K562 (cell line): ENCODE results near the gene TMTC3. TPM values are rescaled to one million over a fixed set of nuclear protein-coding genes. Genes with fewer than 3 reads are reported as not detected.

ENCODE experiments used
- ATAC-seq: fragments of 200-7000 bp; cut with Tn5 transposase; 3 replicates; pipeline ENCODE4 v1.9.1; 2020; ENCODE audit warnings: moderate library complexity
- BruUV-seq: library from RNA; stranded (reverse); fragments of 400-500 nt; replicated peaks from 2 replicates; lab custom pipeline; 2021; lab: Mats Ljungman, UMichigan
- CTCF ChIA-PET: fragments of 300-600 bp; formaldehyde crosslinking; extraction: SDS; loops from one replicate; lab custom pipeline; 2021; ENCODE audit warnings: low intra/inter-chr PET ratio; lab: Yijun Ruan, JAX
- POLR2A ChIA-PET: fragments of 300-600, 350-650 bp; sonication (Branson Sonifier 250); formaldehyde crosslinking; extraction: SDS; loops from one replicate; lab custom pipeline; 2021; ENCODE audit warnings: antibody characterized with exemption, inconsistent platforms; lab: Yijun Ruan, JAX
- DNase-seq, 4 experiments: peaks; one replicate each; pipeline versions ENCODE4 v3.0.0 to v3.0.0-alpha.2; 2011 to 2018; ENCODE audit warnings: low spot score in 3 of 4, mixed read lengths in 3 of 4; ENCODE audit errors: extremely low read depth in 1 of 4
- FAIRE-seq: peaks from 2 replicates; lab custom pipeline; 2011; peaks lifted over from hg19 to GRCh38; lab: Jason Lieb, UNC
- H2AFZ ChIP-seq: 2 replicates; pipeline ENCODE4 v1.6.0; 2011; ENCODE audit warnings: low read depth, low read length, control low read depth, inconsistent platforms
- H3K27ac ChIP-seq: fragments of 200-600 bp; 3 replicates; pipeline ENCODE4 v1.8.0; 2011; ENCODE audit warnings: low read depth, mild to moderate bottlenecking, control low read depth, inconsistent platforms, low read length, moderate library complexity, mixed read lengths; ENCODE audit errors: extremely low read depth
- H3K27me3 ChIP-seq, 2 experiments: fragments of 300-600 bp in 1 of 2; 2 replicates in 1 of 2; 3 replicates in 1 of 2; pipeline versions ENCODE4 v1.6.0 to v1.8.0; 2011; ENCODE audit warnings: inconsistent platforms in 2 of 2, low read length in 2 of 2, mild to moderate bottlenecking in 1 of 2, mixed read lengths in 1 of 2, moderate library complexity in 1 of 2; ENCODE audit not compliant: control insufficient read depth in 2 of 2, insufficient read depth in 2 of 2
- H3K36me3 ChIP-seq: fragments of 300-600 bp; 3 replicates; pipeline ENCODE4 v1.8.0; 2011; ENCODE audit warnings: mild to moderate bottlenecking, low read length, inconsistent platforms; ENCODE audit not compliant: control insufficient read depth, insufficient read depth
- H3K4me1 ChIP-seq, 2 experiments: fragments of 200-600 bp in 1 of 2; replicated peaks in 1 of 2; 2 replicates in 1 of 2; 3 replicates in 1 of 2; pipeline versions ENCODE4 v1.5.1 to v1.8.0; 2011; ENCODE audit warnings: inconsistent platforms in 2 of 2, low read length in 2 of 2, mild to moderate bottlenecking in 1 of 2, mixed read lengths in 1 of 2, moderate library complexity in 1 of 2; ENCODE audit not compliant: control insufficient read depth in 2 of 2, insufficient read depth in 2 of 2
- H3K4me2 ChIP-seq: 2 replicates; pipeline ENCODE4 v1.6.1; 2011; ENCODE audit warnings: low read length, control low read depth, inconsistent platforms, mixed read lengths; ENCODE audit not compliant: insufficient read depth
- H3K4me3 ChIP-seq: fragments of 200-600 bp; sonication (generic), shearing (Covaris generic); 2 replicates; pipeline ENCODE4 v1.5.1; 2016; ENCODE audit warnings: control low read depth, inconsistent platforms
- H3K79me2 ChIP-seq: fragments of 200-600 bp; 3 replicates; pipeline ENCODE4 v1.8.0; 2011; ENCODE audit warnings: low read length, inconsistent platforms; ENCODE audit not compliant: control insufficient read depth, insufficient read depth
- H3K9ac ChIP-seq, 2 experiments: 2 replicates each; pipeline versions ENCODE4 v1.6.0 to v1.6.1; 2011; ENCODE audit warnings: low read depth in 2 of 2, low read length in 2 of 2, control low read depth in 1 of 2, inconsistent platforms in 1 of 2, mild to moderate bottlenecking in 1 of 2, mixed read lengths in 1 of 2; ENCODE audit not compliant: insufficient read depth in 1 of 2
- H3K9me1 ChIP-seq: one replicate; pipeline ENCODE4 v1.6.0; 2011; ENCODE audit warnings: inconsistent platforms, mild to moderate bottlenecking, low read length, moderate library complexity; ENCODE audit not compliant: control insufficient read depth, insufficient read depth
- H3K9me3 ChIP-seq: replicated peaks from 2 replicates; pipeline ENCODE4 v1.5.1; 2011; ENCODE audit warnings: low read depth, low read length, inconsistent platforms; ENCODE audit not compliant: control insufficient read depth, insufficient read depth
- H4K20me1 ChIP-seq: replicated peaks from 2 replicates; pipeline ENCODE4 v1.6.1; 2011; ENCODE audit warnings: low read length, inconsistent platforms, mixed read lengths; ENCODE audit not compliant: control insufficient read depth, insufficient read depth
- C11orf30 ChIP-seq: fragments of 450-650 bp; IDR thresholded peaks from 2 replicates; pipeline ENCODE4 v1.6.1; 2016; ENCODE audit warnings: low read depth, mild to moderate bottlenecking
- CCNT2 ChIP-seq: IDR thresholded peaks from 2 replicates; pipeline ENCODE4 v1.6.1; 2011; ENCODE audit warnings: borderline replicate concordance, low read depth, mild to moderate bottlenecking, moderate library complexity, mixed read lengths, low read length; ENCODE audit not compliant: insufficient read length; ENCODE audit errors: extremely low read depth
- CEBPG ChIP-seq, 3 experiments: fragments of 200-800 bp in 1 of 3; sonication (Bioruptor generic) in 1 of 3; sonication (generic) in 1 of 3; formaldehyde crosslinking in 1 of 3; IDR thresholded peaks in 2 of 3; conservative IDR thresholded peaks in 1 of 3; 2 replicates each; pipeline versions ENCODE4 v1.6.1 to v1.8.0; 2016 to 2022; ENCODE audit warnings: missing compliant biosample characterization in 2 of 3, missing genetic modification characterization in 2 of 3, mild to moderate bottlenecking in 1 of 3, missing genetic modification reagents in 1 of 3
- MEF2D ChIP-seq: conservative IDR thresholded peaks from 2 replicates; pipeline ENCODE4 v1.6.1; 2016; ENCODE audit warnings: low read depth, missing genetic modification characterization, missing compliant biosample characterization
- MTF1 ChIP-seq: fragments of 250-450 bp; sonication (Bioruptor Pico); IDR thresholded peaks from 2 replicates; pipeline ENCODE4 v1.9.0; 2021; ENCODE audit warnings: moderate library complexity, mild to moderate bottlenecking, inconsistent platforms, borderline replicate concordance
- NFATC3 ChIP-seq: fragments of 450-650 bp; IDR thresholded peaks from 2 replicates; pipeline ENCODE4 v1.6.1; 2017; ENCODE audit warnings: mild to moderate bottlenecking
- PCBP1 ChIP-seq: fragments of 200-400 bp; formaldehyde crosslinking; IDR thresholded peaks from 2 replicates; pipeline ENCODE4 v1.6.1; 2018; ENCODE audit warnings: mild to moderate bottlenecking, low read depth, low read length; ENCODE audit not compliant: poor library complexity, severe bottlenecking
- RFX1 ChIP-seq: fragments of 450-650 bp; IDR thresholded peaks from 2 replicates; pipeline ENCODE4 v1.6.1; 2016; ENCODE audit warnings: mild to moderate bottlenecking, moderate library complexity
- RUNX1 ChIP-seq: sonication (generic); IDR thresholded peaks from 2 replicates; pipeline ENCODE4 v1.6.1; 2016; ENCODE audit warnings: antibody characterized with exemption, low read depth
- SNIP1 ChIP-seq: fragments of 450-650 bp; IDR thresholded peaks from 2 replicates; pipeline ENCODE4 v1.7.1; 2017; ENCODE audit warnings: low read depth, mild to moderate bottlenecking
- XRCC4 ChIP-seq: IDR thresholded peaks from one replicate; pipeline ENCODE4 v1.6.1; 2011; ENCODE audit not compliant: insufficient read depth, insufficient read length; ENCODE audit errors: extremely low read depth
- ZNF175 ChIP-seq: fragments of 200-800 bp; sonication (Bioruptor generic); IDR thresholded peaks from 2 replicates; pipeline ENCODE4 v1.6.1; 2016; ENCODE audit warnings: low read depth, mild to moderate bottlenecking, missing genetic modification characterization, missing compliant biosample characterization
- WGBS: fragments of 100-300 bp; shearing (Covaris generic); methylation state at CpG from one replicate; pipeline ENCODE4 v1.1.6; 2016; ENCODE audit warnings: low coverage, mixed read lengths; ENCODE audit not compliant: insufficient coverage; ENCODE audit errors: missing lambda C conversion rate; 5-methylcytosine and 5-hydroxymethylcytosine counted together
- in situ Hi-C: fragments of 300-500 bp; cut with MboI; formaldehyde crosslinking; loops from 4 replicates; pipeline ENCODE4 v1.15.0; 2018; ENCODE audit warnings: inconsistent platforms, mixed read lengths
- intact Hi-C: fragments of 100-400 bp; cut with micrococcal nuclease; formaldehyde crosslinking; loops from 2 replicates; pipeline ENCODE4 v1.14.2; 2022
- polyA plus RNA-seq, 8 experiments: library from polyadenylated mRNA; depleted of rRNA in 4 of 8; stranded (reverse) in 5 of 8; unstranded in 3 of 8; fragments of >200 nt; fragmentation: Nextera tagmentation in 2 of 8; fragmentation: Illumina TruSeq in 1 of 8; extraction: Ambion mirVana in 2 of 8; extraction: Trizol in 1 of 8; gene quantifications; 2 replicates each; pipeline versions ENCODE4 v1.2.1 to v1.2.3, GENCODE V29; 2011 to 2014; ENCODE audit warnings: inconsistent platforms in 1 of 8, missing spikeins in 1 of 8
- total RNA-seq, 7 experiments: library from RNA; depleted of rRNA in 6 of 7; stranded (reverse); fragments of >200 nt in 6 of 7; fragmentation: Illumina TruSeq in 2 of 7; extraction: Trizol in 2 of 7; gene quantifications; 2 replicates each; pipeline versions ENCODE4 v1.2.1 to v1.2.3, GENCODE V29; 2011 to 2021; ENCODE audit warnings: low replicate concordance in 1 of 7
- TF ChIP-seq, protein P1 (sequence below): fragments of 450-650 bp; conservative IDR thresholded peaks from 2 replicates; pipeline ENCODE4 v1.6.1; 2016; ENCODE audit warnings: missing genetic modification characterization, low read depth, mild to moderate bottlenecking, control low read depth, missing compliant biosample characterization
- TF ChIP-seq, protein P2 (sequence below), 2 experiments: fragments of 450-650 bp in 1 of 2; sonication (generic) in 1 of 2; formaldehyde crosslinking in 1 of 2; IDR thresholded peaks in 1 of 2; conservative IDR thresholded peaks in 1 of 2; 2 replicates each; pipeline versions ENCODE4 v1.6.1 to v1.8.1; 2016 to 2023; ENCODE audit warnings: mild to moderate bottlenecking in 2 of 2, moderate library complexity in 2 of 2, inconsistent platforms in 1 of 2, missing genetic modification reagents in 1 of 2

Gene TMTC3
- total and polyA plus RNA-seq, 9 of the 15 experiments (the other 6 are each of a cell fraction or from before 2014, with no cell fraction given): 1.9 to 9.8 (median 4.7) TPM

DNA sequence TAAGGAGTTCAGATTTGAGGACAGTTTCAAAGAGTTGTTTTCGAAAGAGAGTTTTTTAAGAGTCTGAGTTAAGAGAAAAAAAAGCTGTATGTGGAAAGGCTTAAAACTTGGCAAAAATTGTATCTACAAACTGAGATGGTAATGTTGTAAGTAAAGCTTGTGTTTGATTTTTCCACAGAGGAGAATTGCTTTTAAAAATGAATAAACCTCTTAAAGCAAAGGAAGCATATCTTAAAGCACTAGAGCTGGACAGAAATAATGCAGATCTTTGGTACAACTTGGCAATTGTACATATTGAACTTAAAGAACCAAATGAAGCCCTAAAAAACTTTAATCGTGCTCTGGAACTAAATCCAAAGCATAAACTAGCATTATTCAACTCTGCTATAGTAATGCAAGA is 50.3 kb downstream of the TMTC3 start (continued):
- TF ChIP-seq, protein P1, sequence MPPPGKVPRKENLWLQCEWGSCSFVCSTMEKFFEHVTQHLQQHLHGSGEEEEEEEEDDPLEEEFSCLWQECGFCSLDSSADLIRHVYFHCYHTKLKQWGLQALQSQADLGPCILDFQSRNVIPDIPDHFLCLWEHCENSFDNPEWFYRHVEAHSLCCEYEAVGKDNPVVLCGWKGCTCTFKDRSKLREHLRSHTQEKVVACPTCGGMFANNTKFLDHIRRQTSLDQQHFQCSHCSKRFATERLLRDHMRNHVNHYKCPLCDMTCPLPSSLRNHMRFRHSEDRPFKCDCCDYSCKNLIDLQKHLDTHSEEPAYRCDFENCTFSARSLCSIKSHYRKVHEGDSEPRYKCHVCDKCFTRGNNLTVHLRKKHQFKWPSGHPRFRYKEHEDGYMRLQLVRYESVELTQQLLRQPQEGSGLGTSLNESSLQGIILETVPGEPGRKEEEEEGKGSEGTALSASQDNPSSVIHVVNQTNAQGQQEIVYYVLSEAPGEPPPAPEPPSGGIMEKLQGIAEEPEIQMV: no peak
- TF ChIP-seq CCNT2: no peak
- TF ChIP-seq PCBP1: no peak
- TF ChIP-seq MEF2D: no peak
- TF ChIP-seq C11orf30: no peak
- TF ChIP-seq RUNX1: no peak

DNA sequence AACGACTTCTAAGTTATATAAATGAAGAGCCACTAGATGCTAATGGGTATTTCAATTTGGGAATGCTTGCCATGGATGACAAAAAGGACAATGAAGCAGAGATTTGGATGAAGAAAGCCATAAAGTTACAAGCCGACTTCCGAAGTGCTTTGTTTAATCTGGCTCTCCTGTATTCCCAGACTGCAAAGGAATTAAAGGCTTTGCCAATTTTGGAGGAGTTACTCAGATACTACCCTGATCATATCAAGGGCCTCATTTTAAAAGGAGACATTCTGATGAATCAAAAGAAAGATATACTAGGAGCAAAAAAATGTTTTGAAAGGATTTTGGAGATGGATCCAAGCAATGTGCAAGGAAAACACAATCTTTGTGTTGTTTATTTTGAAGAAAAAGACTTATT is 52.8 kb downstream of the TMTC3 start:
- POLR2A ChIA-PET: no interaction called here
- Histone ChIP-seq H3K9me3 (no peaks in the 10 kb centered on the region), H3K9ac (no peak overlapping the region)
- ATAC-seq (no peak), FAIRE-seq (no peak)
- 78% methylated on average over 3 of the region's 3 CpGs for WGBS
- no TSS peak for BruUV-seq
- TF ChIP-seq RFX1 (no peak), NFATC3 (no peak), CEBPG (CRISPR knock-in tag; IDR thresholded peaks at IDR 0.05) (no peak), CEBPG (tag; conservative IDR thresholded peaks at IDR 0.05 in 1 of 2, IDR thresholded peaks at IDR 0.05 in 1 of 2) (no peak), MTF1 (CRISPR knock-in tag) (no peak), SNIP1 (no peak), ZNF175 (CRISPR knock-in tag) (no peak), XRCC4 (no peak)
- TF ChIP-seq, protein P2, sequence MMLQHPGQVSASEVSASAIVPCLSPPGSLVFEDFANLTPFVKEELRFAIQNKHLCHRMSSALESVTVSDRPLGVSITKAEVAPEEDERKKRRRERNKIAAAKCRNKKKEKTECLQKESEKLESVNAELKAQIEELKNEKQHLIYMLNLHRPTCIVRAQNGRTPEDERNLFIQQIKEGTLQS (IDR thresholded peaks at IDR 0.05): no peak
- TF ChIP-seq, protein P2 (CRISPR knock-in tag; conservative IDR thresholded peaks at IDR 0.05): no peak
- TF ChIP-seq, all 486 proteins: peak for 0
- no peaks in the 10 kb centered on the region for H3K27me3 ChIP-seq
- H3K79me2 ChIP-seq: no peaks in the 10 kb centered on the region
- peaks cover 14% of the 10 kb centered on the region; the same call in 1 of the 3 replicates for H3K36me3 ChIP-seq
- no peaks in the 10 kb centered on the region for H3K4me1 ChIP-seq
- no peak overlapping the region for H3K4me3 ChIP-seq
- CTCF ChIA-PET: no interaction called here
- H2AFZ ChIP-seq: no peak overlapping the region
- H3K4me2 ChIP-seq: no peak overlapping the region
- DNase-seq: no peak
- no peaks in the 10 kb centered on the region for H3K9me1 ChIP-seq
- intact Hi-C loops: no loop called here
- no peaks in the 10 kb centered on the region for H4K20me1 ChIP-seq
- no peak overlapping the region for H3K27ac ChIP-seq
- in situ Hi-C loops: no loop called here
